ENCODE results near the gene ATL2. TPM values are rescaled to one million over a fixed set of nuclear protein-coding genes. Genes with fewer than 3 reads are reported as not detected.

Gene ATL2
- total RNA-seq, 2 donors from 2014 or later = 125 to 139 TPM

DNA sequence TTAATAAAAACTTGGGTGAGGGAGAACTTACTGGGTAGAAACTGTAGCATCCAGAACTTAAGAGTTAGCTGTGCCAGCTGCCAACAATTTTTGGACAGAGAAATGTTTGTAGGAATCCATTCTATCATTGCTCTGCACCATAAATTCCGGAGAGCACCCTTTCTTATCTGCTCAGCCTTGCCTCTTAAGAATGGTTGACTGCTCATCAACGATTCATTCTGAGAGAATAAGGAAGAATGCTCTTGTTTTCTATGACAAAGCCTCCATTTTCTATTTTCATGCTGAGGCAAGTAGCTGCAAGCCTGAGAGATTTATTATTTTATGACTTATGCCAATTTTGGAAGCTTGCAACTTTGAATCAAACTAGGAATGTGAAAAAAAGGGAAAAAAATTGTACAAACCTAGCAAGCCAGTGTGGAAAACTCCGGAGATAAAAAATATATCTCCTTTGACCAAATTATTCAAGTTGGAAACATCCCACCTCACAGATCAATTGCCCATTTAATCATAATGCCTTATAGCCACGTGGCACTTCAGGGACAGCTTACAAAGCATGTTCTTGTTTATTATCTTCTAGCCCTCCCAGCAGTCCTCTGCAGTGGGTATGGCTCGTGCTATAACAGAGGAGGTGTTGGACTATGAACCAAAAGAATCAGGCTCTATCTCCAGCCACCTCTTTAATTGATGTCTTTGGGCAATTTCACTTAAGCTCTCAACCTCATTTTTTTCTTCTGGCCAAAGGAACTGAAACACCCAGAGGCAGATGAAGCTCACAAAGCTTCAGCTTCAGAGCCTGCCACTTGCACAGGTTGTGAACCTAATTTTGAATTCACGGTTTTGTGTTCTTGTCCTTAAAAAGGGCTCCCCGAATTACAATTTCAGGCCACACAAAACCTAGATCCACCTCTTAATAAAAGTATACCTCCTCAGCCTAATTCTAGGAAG lies 40.9 kb upstream of the ATL2 start:
- no peak overlapping the region for H3K4me3 ChIP-seq (ENCODE audit: low read length)
- H3K27ac ChIP-seq (ENCODE audit: low read depth, low read length) = no peak overlapping the region
- peaks cover 2% of the 10 kb centered on the region for H3K4me1 ChIP-seq (ENCODE audit: control insufficient read depth, insufficient read depth, low read length)
- no peak for DNase-seq
- no peaks in the 10 kb centered on the region for H3K27me3 ChIP-seq (ENCODE audit: control insufficient read depth, insufficient read depth, low read length, poor library complexity, severe bottlenecking)
- Mint-ChIP-seq H3K36me3 (ENCODE audit: low read depth) (peaks cover 6% of the 10 kb centered on the region), H3K4me1 (no peaks in the 10 kb centered on the region), H3K27ac (no peak overlapping the region), H3K9me3 (peaks cover 20% of the 10 kb centered on the region), H3K27me3 (ENCODE audit: insufficient read depth) (peaks cover 4% of the 10 kb centered on the region), H3K4me3 (no peak overlapping the region)
- peaks cover 2% of the 10 kb centered on the region for H3K9me3 ChIP-seq (ENCODE audit: control insufficient read depth, low read length)
- H3K9ac ChIP-seq (ENCODE audit: extremely low read depth, low read length, poor library complexity, severe bottlenecking) = no peak overlapping the region
- no peaks in the 10 kb centered on the region for H3K36me3 ChIP-seq (ENCODE audit: control insufficient read depth, insufficient read depth, low read length)
- TF ChIP-seq, protein P1, sequence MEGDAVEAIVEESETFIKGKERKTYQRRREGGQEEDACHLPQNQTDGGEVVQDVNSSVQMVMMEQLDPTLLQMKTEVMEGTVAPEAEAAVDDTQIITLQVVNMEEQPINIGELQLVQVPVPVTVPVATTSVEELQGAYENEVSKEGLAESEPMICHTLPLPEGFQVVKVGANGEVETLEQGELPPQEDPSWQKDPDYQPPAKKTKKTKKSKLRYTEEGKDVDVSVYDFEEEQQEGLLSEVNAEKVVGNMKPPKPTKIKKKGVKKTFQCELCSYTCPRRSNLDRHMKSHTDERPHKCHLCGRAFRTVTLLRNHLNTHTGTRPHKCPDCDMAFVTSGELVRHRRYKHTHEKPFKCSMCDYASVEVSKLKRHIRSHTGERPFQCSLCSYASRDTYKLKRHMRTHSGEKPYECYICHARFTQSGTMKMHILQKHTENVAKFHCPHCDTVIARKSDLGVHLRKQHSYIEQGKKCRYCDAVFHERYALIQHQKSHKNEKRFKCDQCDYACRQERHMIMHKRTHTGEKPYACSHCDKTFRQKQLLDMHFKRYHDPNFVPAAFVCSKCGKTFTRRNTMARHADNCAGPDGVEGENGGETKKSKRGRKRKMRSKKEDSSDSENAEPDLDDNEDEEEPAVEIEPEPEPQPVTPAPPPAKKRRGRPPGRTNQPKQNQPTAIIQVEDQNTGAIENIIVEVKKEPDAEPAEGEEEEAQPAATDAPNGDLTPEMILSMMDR (conservative IDR thresholded peaks at IDR 0.05) = no peak
- WGBS, 2 experiments (ENCODE audit: insufficient coverage in 1 of 2, insufficient read length in 1 of 2) = 85 to 89% methylated on average over 5 to 7 of the region's 7 CpGs

DNA sequence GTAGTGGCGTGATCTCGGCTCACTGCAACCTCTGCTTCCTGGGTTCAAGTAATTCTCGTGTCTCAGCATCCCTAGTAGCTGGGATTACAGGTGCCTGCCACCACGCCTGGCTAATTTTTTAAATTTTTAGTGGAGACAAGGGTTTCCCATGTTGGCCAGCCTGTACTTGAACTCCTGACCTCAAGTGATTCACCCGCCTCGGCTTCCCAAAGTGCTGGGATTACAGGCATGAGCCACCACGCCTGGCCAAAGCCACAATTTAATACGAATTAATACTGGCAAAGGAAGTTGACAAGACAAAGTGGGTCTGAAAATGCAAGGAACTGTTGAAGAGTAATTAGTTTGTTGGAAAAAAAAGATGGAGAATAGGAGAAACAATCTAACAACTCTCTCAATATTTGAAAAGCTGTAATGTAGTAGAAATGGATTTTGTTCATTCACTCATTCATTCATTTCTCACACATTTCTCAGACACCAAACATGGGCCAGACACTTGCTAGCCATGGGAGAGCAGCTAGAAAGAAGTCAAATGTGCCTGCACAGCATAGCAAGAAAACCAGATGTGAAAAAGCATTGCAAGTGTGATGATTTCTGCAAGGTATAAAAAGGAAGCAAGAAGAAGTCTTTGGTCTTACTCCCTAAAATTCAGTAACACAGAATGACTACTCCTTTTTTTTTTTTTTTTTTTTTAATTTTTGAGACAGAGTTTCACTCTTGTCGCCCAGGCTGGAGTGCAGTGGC lies 39.4 kb upstream of the ATL2 start:
- H3K4me3 Mint-ChIP-seq = no peak overlapping the region
- H3K9me3 Mint-ChIP-seq = peaks cover 34% of the 10 kb centered on the region
- H3K27me3 Mint-ChIP-seq (ENCODE audit: insufficient read depth) = peaks cover 4% of the 10 kb centered on the region
- TF ChIP-seq, protein P1 (conservative IDR thresholded peaks at IDR 0.05) = no peak
- 96% methylated on average over 6 to 9 of the region's 9 CpGs for WGBS, 2 experiments (ENCODE audit: insufficient coverage in 1 of 2, insufficient read length in 1 of 2)
- Histone ChIP-seq H3K27me3 (ENCODE audit: control insufficient read depth, insufficient read depth, low read length, poor library complexity, severe bottlenecking) (no peaks in the 10 kb centered on the region), H3K36me3 (ENCODE audit: control insufficient read depth, insufficient read depth, low read length) (no peaks in the 10 kb centered on the region), H3K9me3 (ENCODE audit: control insufficient read depth, low read length) (peaks cover 17% of the 10 kb centered on the region), H3K4me3 (ENCODE audit: low read length) (no peak overlapping the region), H3K4me1 (ENCODE audit: control insufficient read depth, insufficient read depth, low read length) (peaks cover 2% of the 10 kb centered on the region), H3K9ac (ENCODE audit: extremely low read depth, low read length, poor library complexity, severe bottlenecking) (no peak overlapping the region), H3K27ac (ENCODE audit: low read depth, low read length) (no peak overlapping the region)
- no peak overlapping the region for H3K27ac Mint-ChIP-seq
- H3K4me1 Mint-ChIP-seq = no peaks in the 10 kb centered on the region
- H3K36me3 Mint-ChIP-seq (ENCODE audit: low read depth) = peaks cover 12% of the 10 kb centered on the region
- DNase-seq = no peak

DNA sequence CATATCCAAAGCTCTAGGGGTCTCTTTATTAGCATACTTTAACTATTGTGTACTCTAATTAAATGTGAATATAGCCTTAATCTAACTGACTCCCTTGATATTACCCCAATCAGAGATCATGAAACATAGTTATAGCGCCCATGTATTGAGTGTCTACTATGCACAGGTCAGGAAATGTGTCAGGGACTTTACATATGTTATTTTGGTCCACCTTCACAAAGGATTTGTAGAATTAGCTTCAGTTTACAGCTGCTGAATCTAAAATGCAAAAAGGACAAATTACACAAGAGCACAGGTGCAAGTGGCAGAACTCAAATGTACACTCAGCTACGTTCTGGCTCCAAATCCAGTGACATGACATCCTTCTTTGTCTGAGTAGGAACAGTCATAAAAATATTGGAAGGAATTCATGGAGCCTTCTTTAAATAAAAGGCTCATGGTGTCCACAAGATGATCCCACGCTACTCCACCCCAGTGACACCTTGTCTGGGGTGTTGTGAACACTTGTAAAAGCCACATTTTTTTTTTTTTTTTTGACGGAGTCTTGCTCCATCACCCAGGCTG lies 38.7 kb upstream of the ATL2 start:
- no peaks in the 10 kb centered on the region for H3K36me3 ChIP-seq (ENCODE audit: control insufficient read depth, insufficient read depth, low read length)
- peaks cover 4% of the 10 kb centered on the region for H3K27me3 Mint-ChIP-seq (ENCODE audit: insufficient read depth)
- H3K4me1 Mint-ChIP-seq = no peaks in the 10 kb centered on the region
- H3K4me3 ChIP-seq (ENCODE audit: low read length) = no peak overlapping the region
- WGBS, 2 experiments (ENCODE audit: insufficient coverage in 1 of 2, insufficient read length in 1 of 2) = 91 to 92% methylated on average over 2 to 4 of the region's 4 CpGs
- H3K36me3 Mint-ChIP-seq (ENCODE audit: low read depth) = peaks cover 12% of the 10 kb centered on the region
- no peak overlapping the region for H3K27ac Mint-ChIP-seq
- no peak overlapping the region for H3K9ac ChIP-seq (ENCODE audit: extremely low read depth, low read length, poor library complexity, severe bottlenecking)
- H3K4me3 Mint-ChIP-seq = no peak overlapping the region
- H3K9me3 ChIP-seq (ENCODE audit: control insufficient read depth, low read length) = peaks cover 20% of the 10 kb centered on the region
- H3K27me3 ChIP-seq (ENCODE audit: control insufficient read depth, insufficient read depth, low read length, poor library complexity, severe bottlenecking) = no peaks in the 10 kb centered on the region
- H3K27ac ChIP-seq (ENCODE audit: low read depth, low read length) = no peak overlapping the region
- H3K4me1 ChIP-seq (ENCODE audit: control insufficient read depth, insufficient read depth, low read length) = peaks cover 2% of the 10 kb centered on the region
- peaks cover 38% of the 10 kb centered on the region for H3K9me3 Mint-ChIP-seq
- DNase-seq = no peak
- TF ChIP-seq, protein P1 (conservative IDR thresholded peaks at IDR 0.05) = no peak
